ENCODE data around the gene CAMKK1.
A peak's percentile ranks its signal among the peaks of the same experiment; 100 is the strongest.

Gene CAMKK1

DNA sequence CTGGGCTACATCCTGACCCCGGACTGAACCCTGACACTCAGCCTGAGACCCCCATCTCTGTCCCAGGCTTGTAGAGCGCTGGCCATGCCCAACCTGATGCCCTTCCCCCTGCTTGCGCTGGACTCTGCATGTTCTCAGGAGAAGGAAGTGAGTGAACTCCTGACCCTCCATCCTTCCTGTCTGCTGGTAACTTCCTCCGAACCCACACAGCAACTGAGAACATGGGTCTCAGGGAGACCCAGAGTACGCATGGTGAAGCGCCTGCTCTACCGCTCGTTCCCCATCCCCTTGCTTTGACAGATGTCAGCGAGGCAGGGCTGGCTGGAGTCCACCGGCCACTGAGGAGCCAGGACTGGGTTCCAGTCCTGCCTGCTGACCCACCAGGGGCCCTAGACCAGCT lies 6.1 kb downstream of the CAMKK1 start:
- peak overlapping the region in 16 of 21 experiments; percentile 37 to 92 (median 74) for H3K27ac ChIP-seq
- H3K4me3 ChIP-seq: no peak overlapping the region

DNA sequence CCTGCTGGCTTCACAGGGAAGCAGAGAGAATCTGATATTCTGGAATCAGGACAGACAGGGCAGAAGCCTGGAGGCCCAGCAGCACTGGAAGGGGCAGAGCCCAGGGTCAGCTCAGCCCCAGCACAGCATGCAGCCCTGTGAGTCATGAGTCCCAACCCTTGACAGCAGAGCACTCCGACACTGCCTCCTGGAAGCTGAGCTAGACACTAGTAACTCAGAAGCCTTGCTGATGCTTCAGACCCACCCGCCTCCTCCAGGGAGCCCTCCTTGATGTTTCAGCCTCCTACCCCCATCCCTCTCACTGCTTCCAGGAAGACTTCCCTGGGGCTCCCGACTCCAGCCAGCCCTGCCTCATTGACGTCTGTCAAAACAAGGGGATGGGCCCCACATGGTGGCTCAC lies 6.9 kb downstream of the CAMKK1 start:
- H3K27ac ChIP-seq: peak overlapping the region in 1 of 21 experiments; percentile 11
- no peak overlapping the region for H3K4me3 ChIP-seq

DNA sequence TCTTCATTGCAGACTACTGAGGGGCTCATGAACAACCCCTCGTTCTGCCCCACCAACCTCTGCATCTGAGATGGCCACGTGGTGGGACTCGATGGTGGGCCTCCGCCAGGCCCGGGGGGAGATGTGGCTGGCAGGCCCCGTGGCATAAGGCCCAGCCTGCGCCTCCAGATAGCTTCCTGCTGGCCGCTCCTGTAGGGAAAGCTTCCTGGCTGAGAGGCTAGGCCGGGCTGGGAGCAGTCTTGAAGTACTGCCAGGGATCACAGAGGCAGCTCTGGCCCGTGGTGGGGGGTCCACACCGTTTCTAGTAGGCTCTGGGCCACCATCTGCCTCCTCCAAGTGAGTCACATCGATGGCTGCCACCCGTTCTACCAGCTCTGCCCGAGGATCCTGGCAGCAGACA lies 7.6 kb downstream of the CAMKK1 start:
- H3K27ac ChIP-seq: peak overlapping the region in 2 of 21 experiments; percentile 11 to 21
- H3K4me3 ChIP-seq: no peak overlapping the region

DNA sequence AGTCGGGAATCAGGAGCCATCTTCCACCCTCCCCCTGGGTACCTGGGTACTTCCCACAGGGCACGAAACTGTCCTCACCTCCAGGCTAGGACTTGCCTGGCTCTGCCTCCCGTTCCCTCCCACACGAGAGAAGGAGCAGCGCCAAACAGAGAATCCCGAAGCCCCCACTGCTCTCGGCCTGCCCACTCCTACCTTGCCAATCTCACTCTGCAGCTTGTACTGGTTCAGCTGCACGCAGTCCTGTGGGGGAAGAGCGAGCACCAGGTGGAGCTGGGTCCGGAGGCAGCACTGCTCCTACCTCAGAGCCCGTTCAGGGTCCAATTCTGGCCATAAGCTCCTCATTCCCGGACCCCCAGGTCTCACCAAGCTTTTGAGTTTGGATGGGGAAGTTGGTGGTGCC lies 8.7 kb downstream of the CAMKK1 start:
- no peak overlapping the region for H3K27ac ChIP-seq

DNA sequence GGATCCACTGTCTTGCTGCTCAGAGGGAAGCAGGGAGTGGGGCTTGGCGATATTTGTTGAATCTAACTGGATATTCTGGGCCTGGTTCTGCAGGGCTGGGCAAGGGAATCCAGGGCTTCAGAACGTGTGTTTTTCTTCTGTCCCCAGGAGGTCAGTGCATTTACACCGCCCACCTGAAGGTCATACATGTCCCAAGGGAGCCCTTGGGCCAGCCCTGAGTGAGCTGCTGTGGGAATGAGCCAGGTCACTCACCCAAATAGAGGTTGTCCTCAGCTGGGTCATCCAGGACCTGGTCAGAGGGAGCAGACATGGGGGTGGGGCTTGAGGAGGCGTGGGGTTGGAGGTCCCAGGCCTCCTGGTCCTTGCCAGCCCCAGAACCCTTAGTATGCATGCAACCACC lies 10.6 kb downstream of the CAMKK1 start:
- Histone ChIP-seq H3K4me3 (no peak overlapping the region), H3K27ac (no peak overlapping the region)

More for the DNA sequence above, 8.7 kb downstream of the CAMKK1 start:
- no peak overlapping the region for H3K4me3 ChIP-seq

DNA sequence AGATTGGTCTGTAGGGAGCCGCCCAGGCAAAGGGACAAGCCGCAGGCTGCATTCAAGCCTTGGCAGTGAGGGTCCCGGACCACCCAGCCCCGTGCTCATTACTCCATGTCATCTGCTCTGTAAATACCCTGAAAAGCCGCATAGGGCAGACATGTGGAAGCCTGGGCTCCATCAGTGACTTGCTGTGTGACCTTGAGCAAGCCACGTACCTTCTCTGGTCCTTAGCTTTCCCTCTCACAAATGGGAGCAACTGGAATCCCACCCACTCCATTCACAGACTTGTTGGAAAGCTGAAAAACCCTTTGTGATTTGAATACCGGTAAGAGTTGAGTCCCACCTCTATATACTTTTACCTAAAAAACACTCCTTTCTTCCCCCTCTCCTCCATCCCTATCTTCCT lies 11.9 kb downstream of the CAMKK1 start:
- Histone ChIP-seq H3K27ac (no peak overlapping the region), H3K4me3 (no peak overlapping the region)

DNA sequence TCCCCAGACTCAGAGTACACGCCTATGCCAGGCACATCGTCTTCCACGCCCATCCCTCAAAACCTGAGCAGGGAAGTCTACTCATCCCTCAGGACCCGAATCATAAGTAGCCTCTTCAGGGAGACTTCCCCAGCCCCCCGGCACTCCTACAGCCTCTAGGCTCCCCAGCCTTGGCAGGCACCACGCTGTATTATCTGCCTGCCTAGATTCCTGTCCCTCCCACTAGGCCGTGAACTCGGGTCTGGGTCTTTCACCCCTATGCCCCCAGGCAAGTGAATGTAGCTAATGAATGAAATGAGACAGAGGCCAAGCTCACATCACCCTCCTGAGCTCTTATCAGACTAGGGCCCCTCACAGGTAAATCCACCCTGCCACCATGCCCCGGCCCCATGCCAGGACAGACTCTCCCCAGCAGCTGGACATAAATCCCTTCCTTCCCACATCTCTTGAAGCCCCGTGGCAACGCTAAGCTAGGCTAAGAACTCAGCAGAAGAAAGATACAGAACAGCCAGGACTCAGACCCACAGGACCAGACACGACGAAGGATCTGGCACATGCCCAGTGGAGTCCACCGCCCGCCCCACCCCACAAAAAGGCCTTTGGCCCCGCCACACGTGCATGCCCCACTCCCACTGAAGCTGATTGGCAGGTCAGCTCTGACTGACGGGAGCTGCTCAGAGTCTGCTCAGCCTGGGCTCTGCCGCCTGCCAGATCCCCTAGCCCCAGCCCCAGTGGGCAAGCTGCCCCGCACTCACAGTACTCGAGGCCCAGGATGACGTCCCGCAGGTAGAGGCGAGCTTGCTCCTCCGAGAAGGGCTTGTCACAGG lies 13.0 kb downstream of the CAMKK1 start:
- H3K27ac ChIP-seq: peak overlapping the region in 5 of 21 experiments; percentile 1 to 61 (median 18)
- H3K4me3 ChIP-seq: no peak overlapping the region

DNA sequence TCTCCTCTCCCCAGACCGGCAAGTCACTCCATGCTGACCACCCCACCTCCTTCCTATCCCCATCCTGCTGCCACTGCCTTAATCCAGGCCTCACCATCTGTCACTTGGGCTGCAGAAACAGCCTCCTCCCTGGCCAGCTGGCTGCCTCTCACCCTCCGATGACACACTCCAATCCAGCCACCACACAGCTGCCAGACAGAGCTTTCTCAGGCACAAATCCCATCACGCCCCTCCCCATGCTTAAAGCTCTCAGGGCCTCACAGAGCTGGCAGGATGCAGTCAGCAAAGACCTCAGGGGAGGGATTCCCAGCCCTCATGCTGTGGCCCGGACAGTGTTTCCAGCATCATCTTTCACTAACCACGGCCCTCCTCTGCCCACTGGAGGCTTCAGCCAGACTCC lies 13.7 kb downstream of the CAMKK1 start:
- H3K27ac ChIP-seq: peak overlapping the region in 4 of 21 experiments; percentile 17 to 61 (median 38)
- H3K4me3 ChIP-seq: no peak overlapping the region

DNA sequence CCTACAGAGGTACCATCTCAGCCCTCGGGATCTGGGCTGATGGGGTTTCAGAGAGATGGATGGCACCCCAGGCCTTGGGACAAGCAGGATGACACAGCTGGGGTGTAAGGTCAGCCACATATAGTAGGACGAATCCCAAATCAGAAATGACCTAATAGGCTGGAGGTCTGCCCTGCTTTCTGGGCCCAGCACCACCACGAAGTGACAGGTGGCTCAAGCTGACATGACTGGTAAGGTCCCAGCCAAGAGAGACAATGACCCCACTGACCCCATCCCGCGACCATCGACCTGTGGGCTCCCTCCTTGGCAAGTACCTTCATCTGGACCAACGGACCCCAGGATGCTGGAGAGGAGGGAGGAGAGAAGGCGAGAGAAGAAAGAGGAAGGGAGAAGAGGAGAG lies 15.6 kb downstream of the CAMKK1 start:
- Histone ChIP-seq H3K27ac (no peak overlapping the region), H3K4me3 (no peak overlapping the region)

DNA sequence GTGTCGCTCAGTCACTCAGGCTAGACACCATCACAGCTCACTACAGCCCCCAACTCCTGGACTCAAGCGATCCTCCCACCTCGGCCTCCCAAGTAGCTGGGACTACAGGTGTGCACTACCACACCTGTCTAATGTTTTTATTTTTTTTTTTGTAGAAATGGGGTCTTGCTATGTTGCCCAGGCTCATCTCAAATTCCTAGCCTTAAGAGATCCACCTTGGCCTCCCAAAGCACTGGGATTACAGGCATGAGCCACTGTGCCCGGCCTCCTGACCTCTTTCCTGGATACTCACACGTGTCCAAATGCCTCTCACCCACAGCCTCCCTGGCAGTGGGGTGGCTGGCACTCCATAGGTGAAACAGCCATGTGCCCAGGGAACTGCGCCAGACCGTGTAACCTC lies 17.5 kb downstream of the CAMKK1 start:
- Histone ChIP-seq H3K27ac (no peak overlapping the region), H3K4me3 (no peak overlapping the region)

DNA sequence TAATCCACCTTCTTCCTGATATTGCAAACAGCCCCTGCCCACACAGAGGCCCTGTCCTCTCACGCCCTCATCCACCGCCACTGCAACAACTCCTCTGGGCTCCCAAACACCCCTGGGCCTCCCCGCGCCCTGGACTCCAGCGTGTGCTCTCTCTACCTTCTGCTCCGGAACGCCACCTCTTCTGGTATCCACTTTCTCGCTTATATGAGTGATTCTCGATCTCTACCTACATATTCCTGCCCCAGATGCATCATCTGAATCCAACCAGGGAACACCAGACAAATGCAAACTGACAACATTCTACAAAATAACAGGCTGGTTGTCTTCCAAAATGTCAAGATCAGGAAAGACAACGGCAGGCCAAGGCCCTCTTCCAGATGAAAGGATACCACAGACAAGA lies 19.0 kb downstream of the CAMKK1 start:
- Histone ChIP-seq H3K27ac (no peak overlapping the region), H3K4me3 (no peak overlapping the region)

DNA sequence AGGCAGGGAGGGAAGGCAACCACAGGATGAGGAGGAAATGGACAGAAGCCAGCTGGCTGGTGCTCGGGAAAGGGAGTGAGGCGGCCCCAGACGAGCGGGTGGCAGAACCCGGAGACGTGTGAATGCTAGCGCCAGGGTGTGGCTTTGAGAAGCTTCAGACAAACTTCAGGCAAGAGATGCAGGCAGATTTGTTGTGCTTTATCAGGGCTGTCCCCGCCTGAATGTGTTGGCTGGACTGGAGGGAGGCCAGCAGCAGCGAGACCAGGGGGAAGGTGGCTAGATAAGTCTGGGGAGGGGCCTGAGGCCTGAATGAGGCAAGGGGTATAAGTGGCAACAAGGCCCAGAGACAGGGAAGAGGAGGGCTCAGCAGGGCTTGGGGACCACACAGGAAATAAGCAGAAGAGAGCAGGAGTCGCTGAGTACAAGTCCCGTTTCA lies 22.0 kb downstream of the CAMKK1 start:
- H3K4me3 ChIP-seq: no peak overlapping the region
- peak overlapping the region in 3 of 21 experiments; percentile 23 to 47 (median 38) for H3K27ac ChIP-seq

DNA sequence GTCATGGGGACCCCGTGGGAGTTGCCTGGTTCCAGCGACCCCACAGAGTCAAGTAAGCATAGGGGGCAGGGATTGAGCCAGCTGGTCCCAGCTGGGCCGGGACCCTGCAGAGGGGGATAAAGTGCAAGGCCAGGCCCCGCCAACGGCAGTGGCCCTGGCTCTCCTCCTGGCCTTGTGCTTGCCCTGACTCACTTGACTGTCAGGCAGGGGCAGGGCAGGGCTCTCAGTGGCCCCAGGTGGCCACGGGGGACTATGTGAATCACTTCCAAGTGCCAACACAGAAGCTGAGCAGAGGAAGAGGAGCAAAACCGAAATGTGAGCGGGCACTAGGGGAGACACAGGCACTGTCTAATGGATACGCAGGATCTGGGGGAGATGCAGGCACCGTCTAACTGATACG lies 25.2 kb downstream of the CAMKK1 start:
- H3K4me3 ChIP-seq: no peak overlapping the region
- no peak overlapping the region for H3K27ac ChIP-seq

DNA sequence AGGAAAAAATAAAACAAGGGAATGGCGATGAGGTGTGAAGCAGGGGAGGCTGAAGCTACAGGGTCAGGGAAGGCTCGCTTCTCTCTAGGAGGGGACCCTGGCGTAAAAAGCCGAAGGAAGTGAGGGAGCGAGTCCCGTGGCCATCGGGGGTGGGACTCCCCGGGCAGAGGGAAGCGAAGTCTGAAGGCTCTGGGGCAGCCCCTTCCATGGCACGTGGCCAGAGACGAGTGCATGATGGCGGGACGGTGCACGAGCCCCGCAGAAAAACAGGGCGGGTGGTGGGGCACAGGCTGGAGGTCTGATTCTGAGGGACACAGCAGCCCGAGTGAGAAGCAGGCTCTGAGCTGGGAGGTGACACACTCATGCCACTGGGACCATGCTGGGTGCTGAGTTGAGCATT lies 25.7 kb downstream of the CAMKK1 start:
- Histone ChIP-seq H3K4me3 (no peak overlapping the region), H3K27ac (no peak overlapping the region)

DNA sequence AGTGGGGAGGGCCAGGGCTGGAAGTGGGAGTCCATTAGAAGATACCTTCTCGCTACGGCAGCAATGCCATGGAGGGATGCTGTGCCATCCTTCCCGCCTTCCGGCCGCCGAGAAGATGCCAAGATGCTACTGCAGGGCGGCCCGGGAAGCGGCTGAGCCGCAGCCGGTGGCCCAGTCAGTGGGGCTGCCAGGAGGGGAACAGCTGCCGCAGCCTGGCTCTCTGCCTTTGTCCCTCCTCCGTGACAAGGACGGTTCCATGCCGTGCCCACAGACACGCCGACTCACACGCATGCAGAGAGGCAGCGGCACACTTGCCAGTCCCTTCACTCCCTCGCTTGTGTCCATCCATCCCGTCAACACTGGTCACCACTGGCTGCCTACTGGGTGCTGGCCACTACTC lies 26.6 kb downstream of the CAMKK1 start:
- H3K4me3 ChIP-seq: no peak overlapping the region
- H3K27ac ChIP-seq: no peak overlapping the region

DNA sequence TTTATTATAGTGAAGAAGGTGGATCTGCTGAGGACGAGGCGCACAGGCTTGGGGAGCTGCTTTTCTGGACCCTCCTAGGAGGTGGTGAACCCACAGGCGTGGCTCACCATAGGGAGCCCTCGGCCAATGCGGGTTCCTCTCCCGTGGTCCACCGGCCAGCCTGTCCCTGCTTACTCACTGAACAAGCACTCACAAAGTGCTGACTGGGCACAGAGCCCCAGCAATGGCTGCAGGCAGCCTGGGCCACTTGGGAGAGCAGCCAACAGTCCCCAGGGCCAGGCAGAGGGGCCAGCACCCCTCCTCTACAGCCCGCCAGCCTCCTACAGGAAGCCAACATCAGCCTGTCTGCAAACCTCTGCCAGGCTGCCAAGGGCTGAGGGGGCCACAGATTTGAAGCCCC lies 27.7 kb downstream of the CAMKK1 start:
- Histone ChIP-seq H3K27ac (peak overlapping the region in 1 of 21 experiments; percentile 36), H3K4me3 (no peak overlapping the region)

DNA sequence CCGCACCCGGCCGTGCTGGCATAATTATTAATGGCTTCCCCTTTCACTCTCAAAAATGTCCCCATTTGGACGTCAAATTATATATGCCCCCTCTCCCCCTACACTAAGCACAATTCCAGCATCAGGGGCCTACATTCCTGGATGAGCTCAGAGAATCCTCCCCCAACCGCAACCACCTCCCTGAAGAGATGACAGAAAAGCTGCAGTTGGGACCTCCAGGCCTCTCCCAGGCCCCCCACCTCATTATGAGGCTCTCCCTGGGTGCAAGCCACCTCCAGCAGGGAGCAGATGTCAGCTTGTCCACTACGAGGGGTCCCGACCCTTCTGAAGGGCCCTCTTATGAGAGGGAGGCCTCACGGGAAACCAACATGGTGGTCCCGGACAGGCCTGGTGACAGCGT lies 28.3 kb downstream of the CAMKK1 start:
- no peak overlapping the region for H3K27ac ChIP-seq

DNA sequence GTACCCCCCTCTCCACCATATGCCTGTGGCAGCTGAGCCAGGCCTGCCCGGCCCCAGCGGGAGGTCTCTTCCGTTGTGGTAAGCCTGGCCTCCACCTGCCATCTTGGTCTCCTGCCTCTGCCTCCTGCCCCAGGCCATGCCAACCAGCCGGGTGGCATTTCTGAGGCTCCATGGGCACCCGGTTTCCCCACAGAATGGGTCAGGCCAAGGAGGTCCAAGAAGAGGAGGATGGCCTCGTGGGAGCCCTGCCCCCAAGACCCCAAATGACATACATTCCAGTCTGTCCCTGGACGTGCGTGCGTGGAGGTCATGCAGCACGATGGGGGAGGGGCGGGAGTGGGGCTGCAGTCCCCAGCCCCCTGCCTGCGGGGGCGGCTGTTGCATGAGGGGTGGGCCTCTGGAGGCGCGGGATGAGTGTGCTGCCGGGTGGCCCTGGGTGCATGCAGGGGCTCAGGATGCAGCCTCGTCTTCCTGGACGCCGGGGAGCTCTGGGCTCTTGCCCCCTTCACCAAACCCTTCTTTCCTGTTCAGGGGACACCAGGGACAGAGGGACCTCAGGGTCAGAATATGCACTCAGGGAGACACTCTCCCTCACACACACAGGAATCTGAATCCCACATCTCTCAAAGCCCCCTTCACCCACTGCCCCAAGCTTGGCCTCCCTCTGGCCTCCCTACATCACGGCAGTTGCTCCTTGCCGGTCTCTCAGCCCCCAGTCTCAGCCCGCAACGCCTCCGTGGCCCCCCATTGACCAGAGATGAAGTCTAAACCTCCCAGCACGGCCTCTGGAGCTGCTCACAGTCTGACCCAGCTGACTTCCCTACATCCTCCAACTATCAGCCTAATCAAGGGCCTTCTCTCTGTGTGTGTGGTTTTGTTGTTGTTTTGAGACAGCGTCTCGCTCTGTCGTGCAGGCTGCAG lies 30.8 kb downstream of the CAMKK1 start:
- Histone ChIP-seq H3K4me3 (no peak overlapping the region), H3K27ac (no peak overlapping the region)

More for the DNA sequence above, 28.3 kb downstream of the CAMKK1 start:
- no peak overlapping the region for H3K4me3 ChIP-seq

DNA sequence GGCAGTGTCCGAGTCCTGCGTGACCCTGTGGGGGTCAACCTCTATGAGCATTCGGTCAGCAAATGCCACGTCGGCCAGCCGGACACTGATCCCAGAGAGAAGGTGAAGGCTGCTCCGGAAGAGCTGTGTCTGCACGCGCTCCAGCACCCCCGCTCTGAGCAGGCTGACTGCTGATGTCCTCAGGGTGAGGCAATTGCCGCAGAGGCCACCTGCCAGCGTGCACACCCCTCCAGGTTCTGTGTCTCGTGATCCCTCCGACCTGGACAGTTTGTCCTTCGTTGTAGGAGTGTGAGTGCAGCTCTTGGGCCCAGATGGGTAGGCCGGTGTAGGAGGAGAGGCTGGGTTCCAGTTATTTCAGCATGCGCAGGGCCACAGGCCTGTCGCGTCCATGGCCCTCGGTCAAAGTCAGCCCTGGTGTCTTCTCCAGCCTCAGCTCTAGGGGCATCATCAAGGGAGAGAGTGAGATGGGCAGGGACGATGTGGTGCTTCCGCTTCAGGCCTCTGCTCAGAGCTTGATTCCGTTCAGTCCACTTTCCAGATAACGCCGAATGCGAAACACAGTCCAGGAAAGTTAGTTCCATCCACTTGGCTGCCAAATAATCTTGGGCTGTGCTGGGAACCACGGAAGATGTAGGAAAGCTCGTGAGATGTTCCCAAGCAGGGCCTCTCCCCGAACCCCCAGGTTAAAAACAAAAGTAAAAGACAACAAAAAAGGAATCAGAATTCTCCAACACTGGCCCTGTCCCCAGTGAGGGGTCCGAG lies 31.7 kb downstream of the CAMKK1 start:
- no peak overlapping the region for H3K27ac ChIP-seq
- H3K4me3 ChIP-seq: no peak overlapping the region

DNA sequence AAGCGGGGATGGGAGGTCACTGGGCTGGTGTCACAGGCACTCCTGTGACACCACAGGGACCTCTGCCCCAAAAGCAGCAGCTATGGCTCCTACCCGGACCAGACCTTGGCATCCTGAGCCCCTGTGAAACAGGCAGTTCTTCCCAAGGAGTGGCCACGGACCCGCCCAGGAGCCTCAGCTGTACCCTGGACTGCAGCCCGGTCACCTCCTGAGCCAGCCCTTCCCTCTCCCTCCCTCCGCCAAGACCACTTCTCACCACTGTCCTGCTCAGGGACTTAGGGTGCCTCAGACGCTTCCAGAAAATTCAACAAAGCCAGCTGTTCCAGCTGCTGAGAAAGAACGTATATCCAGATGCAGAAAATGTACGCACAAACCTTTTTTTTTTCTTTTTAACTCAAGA lies 32.9 kb downstream of the CAMKK1 start:
- Histone ChIP-seq H3K4me3 (no peak overlapping the region), H3K27ac (no peak overlapping the region)

All from skin epidermis (tissue), 12 donors.